Fibroblast of the aortic adventitia (primary cell): ENCODE data around the gene PRPH. TPM values are rescaled to one million over a fixed set of nuclear protein-coding genes. Genes with fewer than 3 reads are reported as not detected.
A peak's percentile ranks its signal among the peaks of the same experiment; 100 is the strongest.
"Not testable (repeated sequence)": the region's sequence is repeated elsewhere in the genome, so short reads cannot be mapped to it uniquely, and the experiment has no call there.

Experiments
- DNase-seq: peaks from one replicate; pipeline ENCODE4 v3.0.0-alpha.2; 2010; ENCODE audit warnings: low read depth
- H3K4me3 ChIP-seq: 2 replicates; pipeline ENCODE4 v1.5.1; 2011; ENCODE audit warnings: low read depth, mild to moderate bottlenecking, control low read depth, low read length, moderate library complexity
- total RNA-seq: library from RNA; depleted of rRNA; stranded (reverse); fragments of >200 nt; gene quantifications from 2 replicates; pipeline ENCODE4 v1.2.3, GENCODE V29; 2012; ENCODE audit warnings: low replicate concordance
- TF ChIP-seq, protein P1 (sequence below): IDR thresholded peaks from 2 replicates; pipeline ENCODE4 v1.5.1; 2011; ENCODE audit warnings: mild to moderate bottlenecking, low read length, control low read depth, inconsistent platforms; ENCODE audit not compliant: insufficient read depth

PRPH gene
- total RNA-seq, 1 donor, result 0.18 TPM

DNA sequence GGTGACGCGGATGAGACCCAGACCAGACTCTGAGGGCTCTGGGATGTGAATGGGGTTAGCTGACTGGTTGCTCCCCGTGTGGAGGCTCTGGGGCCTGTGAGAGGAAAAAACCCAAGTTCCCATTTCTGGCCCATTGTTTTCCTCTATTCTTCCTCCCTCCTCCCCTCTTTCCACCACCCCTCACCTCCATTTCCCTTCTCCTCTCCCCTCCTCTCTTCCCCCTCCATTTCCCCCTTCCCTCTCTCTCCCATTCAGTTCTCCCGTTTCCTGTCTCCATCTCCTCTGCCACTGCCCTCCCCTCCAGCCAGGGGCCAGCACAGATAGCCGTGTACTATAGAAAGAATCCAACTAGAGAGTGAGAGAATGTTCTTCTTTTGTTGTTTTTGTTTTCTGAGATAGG is 12.6 kb upstream of the PRPH start:
- TF ChIP-seq, protein P1, sequence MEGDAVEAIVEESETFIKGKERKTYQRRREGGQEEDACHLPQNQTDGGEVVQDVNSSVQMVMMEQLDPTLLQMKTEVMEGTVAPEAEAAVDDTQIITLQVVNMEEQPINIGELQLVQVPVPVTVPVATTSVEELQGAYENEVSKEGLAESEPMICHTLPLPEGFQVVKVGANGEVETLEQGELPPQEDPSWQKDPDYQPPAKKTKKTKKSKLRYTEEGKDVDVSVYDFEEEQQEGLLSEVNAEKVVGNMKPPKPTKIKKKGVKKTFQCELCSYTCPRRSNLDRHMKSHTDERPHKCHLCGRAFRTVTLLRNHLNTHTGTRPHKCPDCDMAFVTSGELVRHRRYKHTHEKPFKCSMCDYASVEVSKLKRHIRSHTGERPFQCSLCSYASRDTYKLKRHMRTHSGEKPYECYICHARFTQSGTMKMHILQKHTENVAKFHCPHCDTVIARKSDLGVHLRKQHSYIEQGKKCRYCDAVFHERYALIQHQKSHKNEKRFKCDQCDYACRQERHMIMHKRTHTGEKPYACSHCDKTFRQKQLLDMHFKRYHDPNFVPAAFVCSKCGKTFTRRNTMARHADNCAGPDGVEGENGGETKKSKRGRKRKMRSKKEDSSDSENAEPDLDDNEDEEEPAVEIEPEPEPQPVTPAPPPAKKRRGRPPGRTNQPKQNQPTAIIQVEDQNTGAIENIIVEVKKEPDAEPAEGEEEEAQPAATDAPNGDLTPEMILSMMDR, result no peak
- DNase-seq, result no peak
- H3K4me3 ChIP-seq, result no peak overlapping the region

DNA sequence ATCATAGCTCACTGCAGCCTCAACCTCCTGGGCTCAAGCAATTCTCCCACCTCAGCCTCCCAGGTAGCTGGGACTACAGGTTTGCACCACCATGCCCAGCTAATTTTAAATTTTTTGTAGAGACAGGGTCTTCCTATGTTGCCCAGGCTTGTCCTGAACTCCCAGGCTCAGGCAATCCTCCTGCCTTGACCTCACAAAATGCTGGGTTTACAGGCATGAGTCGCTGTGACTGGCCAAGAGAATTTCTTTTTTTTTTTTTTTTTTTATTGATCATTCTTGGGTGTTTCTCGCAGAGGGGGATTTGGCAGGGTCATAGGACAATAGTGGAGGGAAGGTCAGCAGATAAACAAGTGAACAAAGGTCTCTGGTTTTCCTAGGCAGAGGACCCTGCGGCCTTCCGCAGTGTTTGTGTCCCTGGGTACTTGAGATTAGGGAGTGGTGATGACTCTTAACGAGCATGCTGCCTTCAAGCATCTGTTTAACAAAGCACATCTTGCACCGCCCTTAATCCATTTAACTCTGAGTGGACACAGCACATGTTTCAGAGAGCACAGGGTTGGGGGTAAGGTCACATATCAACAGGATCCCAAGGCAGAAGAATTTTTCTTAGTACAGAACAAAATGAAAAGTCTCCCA is 12.1 kb upstream of the PRPH start:
- H3K4me3 ChIP-seq, DNase-seq: not testable (repeated sequence)

DNA sequence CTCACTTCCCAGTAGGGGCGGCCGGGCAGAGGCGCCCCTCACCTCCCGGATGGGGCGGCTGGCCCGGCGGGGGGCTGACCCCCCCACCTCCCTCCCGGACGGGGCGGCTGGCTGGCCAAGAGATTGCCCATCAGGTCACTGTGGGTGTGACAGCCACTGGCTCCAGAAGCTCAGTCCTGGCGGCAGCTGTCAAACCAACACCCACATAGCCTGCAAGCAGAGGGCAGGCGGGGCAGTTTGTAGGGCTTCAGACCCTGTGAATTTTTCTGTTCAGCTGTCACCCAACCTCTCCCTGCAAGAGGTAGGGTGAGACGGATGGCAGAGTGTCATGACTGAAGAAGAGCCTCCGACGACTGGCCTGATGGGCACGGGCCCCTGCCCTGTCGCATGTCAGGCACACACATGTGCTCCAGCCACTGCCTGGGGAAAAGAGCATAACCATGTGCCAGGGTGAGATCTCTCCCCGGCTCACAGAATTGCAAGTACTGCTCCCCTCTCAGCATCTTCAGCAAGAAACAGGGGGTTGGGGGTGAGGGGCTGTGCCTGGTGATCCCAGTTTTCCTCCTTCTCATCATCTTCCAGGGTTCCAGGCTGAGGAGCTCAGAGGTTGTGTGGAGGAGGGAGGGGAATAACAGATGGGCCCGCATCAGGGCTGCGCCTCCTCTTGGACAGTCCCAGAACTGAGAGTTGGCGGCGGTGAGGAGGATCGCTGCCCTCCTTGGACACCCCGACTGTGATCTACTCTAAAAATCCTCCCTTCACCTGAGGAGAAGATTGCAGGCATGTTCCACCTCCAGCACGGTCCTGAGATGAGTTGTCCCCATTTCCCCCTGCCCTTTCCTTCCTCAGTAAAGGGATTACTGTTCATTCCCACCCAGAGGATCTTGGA is 11.2 kb upstream of the PRPH start:
- no peak for DNase-seq
- TF ChIP-seq, protein P1, result peak; percentile 20
- no peak overlapping the region for H3K4me3 ChIP-seq

DNA sequence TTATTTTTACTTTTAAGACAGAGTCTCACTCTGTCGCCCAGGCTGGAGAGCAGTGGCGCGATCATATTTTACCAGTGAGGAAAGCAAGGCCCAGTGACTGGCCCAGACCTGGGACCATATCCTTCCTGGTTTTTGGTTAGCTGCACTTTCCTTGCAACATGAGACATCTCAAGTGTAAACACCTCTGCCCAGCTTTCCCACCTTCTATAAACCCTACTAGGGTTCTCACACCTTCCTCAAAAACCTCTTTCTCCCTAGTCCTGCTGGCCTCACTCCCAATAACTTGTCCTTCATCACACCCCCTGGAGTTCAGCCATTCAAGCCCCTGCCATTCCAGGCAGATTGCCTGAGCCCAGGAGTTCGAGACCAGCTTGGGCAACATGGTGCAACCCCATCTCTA is 10.3 kb upstream of the PRPH start:
- no peak for DNase-seq

DNA sequence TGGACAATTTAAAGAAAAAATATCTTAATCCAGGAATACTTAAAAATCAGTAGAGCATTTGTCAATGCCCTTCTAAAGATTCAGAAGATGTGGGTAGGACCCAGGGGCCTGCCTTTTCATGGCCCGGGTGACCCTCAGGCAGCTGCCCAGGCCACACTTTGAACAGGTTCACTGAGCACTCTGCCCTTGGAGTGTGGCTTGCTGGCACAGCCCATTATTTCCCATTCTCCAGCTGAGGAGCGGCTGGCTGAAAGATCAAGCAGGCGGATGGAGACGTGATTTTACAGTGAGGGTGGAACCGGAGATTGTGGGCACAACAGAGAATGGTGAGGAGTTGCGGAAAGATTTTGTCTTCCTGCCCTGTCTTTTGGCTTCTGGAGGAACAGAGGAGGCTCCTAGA is 7.1 kb upstream of the PRPH start:
- no peak overlapping the region for H3K4me3 ChIP-seq
- TF ChIP-seq, protein P1, result no peak
- no peak for DNase-seq

More for the DNA sequence above, 10.3 kb upstream of the PRPH start:
- H3K4me3 ChIP-seq, result no peak overlapping the region
- TF ChIP-seq, protein P1, result no peak

DNA sequence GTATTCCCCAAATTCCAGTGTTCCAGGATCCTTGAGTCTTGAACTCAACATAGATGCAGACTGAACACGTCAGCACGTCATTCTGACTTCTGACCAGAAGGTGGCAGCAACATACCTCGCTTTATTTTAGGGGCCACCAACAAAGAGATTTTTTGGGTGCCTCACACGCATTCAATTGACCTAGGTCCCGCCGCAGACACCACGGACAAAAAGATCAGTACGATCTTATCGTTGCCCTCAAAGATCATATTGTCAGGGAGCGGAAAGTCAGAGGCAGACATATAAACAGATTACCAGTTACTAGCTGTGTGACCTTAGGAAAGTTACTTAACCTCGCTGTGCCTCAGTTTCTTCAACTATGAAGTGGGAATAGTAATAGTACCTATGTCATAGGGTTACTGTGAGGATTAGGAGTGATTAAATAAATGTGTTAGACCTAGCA is 6.5 kb upstream of the PRPH start:
- DNase-seq, result peak; percentile 70
- no peak overlapping the region for H3K4me3 ChIP-seq
- TF ChIP-seq, protein P1, result peak; percentile 81

DNA sequence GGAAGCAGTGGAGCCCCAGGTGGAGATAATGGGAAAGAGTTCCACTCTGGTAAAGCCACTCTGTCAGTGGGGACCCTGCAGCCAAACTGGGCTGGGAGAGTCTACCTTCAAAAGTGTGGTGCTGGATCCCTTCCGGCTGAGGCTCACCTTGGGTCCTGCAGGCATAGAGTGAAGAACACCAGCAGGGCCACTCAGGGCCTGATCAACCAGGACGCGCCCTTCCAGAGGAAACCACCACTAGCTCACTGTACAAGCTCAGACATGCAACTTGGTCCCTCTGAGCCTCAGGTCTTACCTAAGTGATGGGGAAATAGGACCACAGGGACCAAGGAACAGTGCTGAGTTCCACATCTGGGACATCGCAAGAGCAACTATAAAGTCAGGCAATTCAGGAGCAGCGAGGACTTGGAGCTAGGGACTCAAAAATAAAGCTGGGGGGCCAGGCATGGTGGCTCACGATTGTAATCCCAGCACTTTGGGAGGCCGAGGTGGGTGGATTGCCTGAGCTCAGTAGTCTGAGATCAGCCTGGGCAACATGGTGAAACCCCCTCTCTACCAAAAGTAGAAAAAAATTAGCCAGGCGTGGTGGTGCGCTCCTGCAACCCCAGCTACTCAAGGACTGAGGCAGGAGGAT is 5.9 kb upstream of the PRPH start:
- TF ChIP-seq, protein P1, result no peak
- DNase-seq, result no peak

More for the DNA sequence above, 5.9 kb upstream of the PRPH start:
- H3K4me3 ChIP-seq, result no peak overlapping the region
